Adipocyte (in vitro differentiated cells): ENCODE measurements around the gene CNNM2.
"Not testable (repeated sequence)": the region's sequence is repeated elsewhere in the genome, so short reads cannot be mapped to it uniquely, and the experiment has no call there.

Experiments used
- DNase-seq: peaks from one replicate; pipeline ENCODE4 v3.0.0-alpha.2; 2015; ENCODE audit warnings: low read depth
- H3K27me3 ChIP-seq: replicated peaks from 2 replicates; pipeline ENCODE4 v1.7.0; 2013; ENCODE audit warnings: mild to moderate bottlenecking, low read length, moderate library complexity; ENCODE audit not compliant: control insufficient read depth, insufficient read depth
- H3K36me3 ChIP-seq: 2 replicates; pipeline ENCODE4 v1.7.0; 2013; ENCODE audit warnings: low read length, mild to moderate bottlenecking, moderate library complexity; ENCODE audit not compliant: control insufficient read depth, insufficient read depth, severe bottlenecking
- H3K4me1 ChIP-seq: 2 replicates; pipeline ENCODE4 v1.7.0; 2013; ENCODE audit warnings: mild to moderate bottlenecking, low read length, moderate library complexity; ENCODE audit not compliant: control insufficient read depth, insufficient read depth
- H3K4me3 ChIP-seq: 2 replicates; pipeline ENCODE4 v1.7.0; 2013; ENCODE audit warnings: mild to moderate bottlenecking, low read length, moderate library complexity
- H3K9ac ChIP-seq: 2 replicates; pipeline ENCODE4 v1.7.0; 2013; ENCODE audit warnings: mild to moderate bottlenecking, low read length, moderate library complexity
- H3K9me3 ChIP-seq: 2 replicates; pipeline ENCODE4 v1.7.0; 2013; ENCODE audit warnings: mild to moderate bottlenecking, low read length, moderate library complexity; ENCODE audit not compliant: control insufficient read depth

Gene CNNM2

DNA sequence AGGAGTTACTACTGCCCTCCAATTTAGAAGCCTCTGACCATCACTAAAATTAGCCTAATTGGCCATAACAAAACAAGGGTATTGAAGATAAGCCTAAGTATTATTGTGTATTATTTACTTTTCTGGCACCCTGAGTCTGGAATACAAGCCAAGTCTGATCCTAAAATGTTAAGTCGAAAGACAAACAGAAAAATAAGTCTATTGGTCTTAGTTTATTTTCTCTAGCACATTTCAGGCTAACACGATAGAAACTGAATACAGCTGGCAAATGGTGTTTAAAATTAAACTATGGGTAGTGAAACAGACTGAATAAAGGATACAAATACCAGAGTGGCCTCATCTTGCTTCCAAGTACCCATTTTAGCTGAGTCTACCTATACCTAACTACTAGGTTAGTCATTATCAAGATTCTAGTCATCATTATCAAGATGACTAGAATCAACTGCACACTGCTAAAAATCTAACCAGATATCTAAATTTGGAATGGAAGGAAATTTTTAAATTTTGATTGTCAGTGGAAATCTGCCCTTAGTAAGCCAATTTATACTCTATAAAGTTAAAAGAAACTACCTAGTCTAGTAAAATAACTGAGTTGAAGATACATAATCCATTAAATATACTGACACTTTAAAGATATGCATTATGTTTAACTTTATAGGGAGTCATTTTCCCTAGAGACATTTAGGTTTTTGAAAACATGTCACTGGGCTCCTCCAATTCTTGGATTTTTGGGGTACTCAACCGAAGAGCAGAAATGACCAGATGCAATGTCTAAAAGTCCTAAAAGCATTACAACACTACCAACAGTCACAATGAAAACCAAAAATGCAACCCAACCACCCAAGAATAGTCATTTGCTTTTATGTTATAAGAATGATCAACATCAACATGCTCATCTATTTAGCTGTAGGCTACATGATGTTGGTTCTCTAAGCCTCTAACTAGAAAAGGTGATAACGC lies 194.1 kb downstream of the CNNM2 start:
- peak overlapping the region; percentile 62 for H3K9ac ChIP-seq
- H3K4me3 ChIP-seq: peak overlapping the region; percentile 63
- no peaks in the 10 kb centered on the region for H3K9me3 ChIP-seq
- H3K36me3 ChIP-seq: peaks cover 8% of the 10 kb centered on the region
- H3K4me1 ChIP-seq: peaks cover 44% of the 10 kb centered on the region
- no peak for DNase-seq
- no peaks in the 10 kb centered on the region for H3K27me3 ChIP-seq

DNA sequence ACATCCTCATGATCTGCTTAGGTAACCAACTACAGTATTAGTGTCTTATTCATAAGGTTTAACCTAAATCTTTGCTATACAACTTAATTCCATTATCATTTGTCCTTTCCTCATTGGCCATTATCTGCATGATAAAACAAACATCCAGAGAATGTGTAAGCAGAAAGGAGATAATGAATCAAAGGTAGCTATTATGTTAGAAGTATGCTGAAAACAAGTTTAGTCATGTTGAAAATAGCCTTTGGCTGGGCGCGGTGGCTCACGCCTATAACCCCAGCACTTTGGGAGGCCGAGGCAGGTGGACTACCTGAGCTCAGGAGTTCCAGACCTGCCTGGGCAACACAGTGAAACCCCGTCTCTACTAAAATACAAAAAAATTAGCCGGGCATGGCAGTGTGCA lies 196.8 kb downstream of the CNNM2 start:
- H3K9me3 ChIP-seq: no peaks in the 10 kb centered on the region

DNA sequence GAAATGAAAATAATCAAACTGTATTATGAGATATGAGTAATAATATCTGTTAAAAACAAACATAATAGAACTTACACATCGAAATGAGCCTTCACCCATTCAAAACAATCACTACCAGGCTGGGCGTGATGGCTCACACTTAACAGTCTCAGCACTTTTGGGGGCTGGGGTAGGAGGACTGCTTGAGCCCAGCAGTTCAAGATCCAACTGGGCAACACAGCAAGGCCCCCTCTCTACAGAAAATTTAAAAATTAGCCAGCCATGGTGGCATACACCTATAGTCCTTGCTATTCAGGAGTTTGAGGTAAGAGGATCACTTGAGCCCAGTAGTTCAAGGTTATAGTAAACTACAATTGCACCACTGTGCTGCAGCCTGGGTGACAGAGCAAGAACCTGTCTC lies 199.2 kb downstream of the CNNM2 start:
- Histone ChIP-seq H3K9me3 (no peaks in the 10 kb centered on the region), H3K9ac (no peak overlapping the region), H3K4me3 (no peak overlapping the region), H3K4me1 (peaks cover 42% of the 10 kb centered on the region), H3K27me3 (no peaks in the 10 kb centered on the region), H3K36me3 (peaks cover 14% of the 10 kb centered on the region)
- DNase-seq: no peak

More for the DNA sequence above, 196.8 kb downstream of the CNNM2 start:
- H3K4me1 ChIP-seq: peaks cover 42% of the 10 kb centered on the region
- H3K4me3 ChIP-seq: no peak overlapping the region
- H3K36me3 ChIP-seq: peaks cover 14% of the 10 kb centered on the region
- no peak overlapping the region for H3K9ac ChIP-seq
- no peaks in the 10 kb centered on the region for H3K27me3 ChIP-seq
- DNase-seq: no peak

DNA sequence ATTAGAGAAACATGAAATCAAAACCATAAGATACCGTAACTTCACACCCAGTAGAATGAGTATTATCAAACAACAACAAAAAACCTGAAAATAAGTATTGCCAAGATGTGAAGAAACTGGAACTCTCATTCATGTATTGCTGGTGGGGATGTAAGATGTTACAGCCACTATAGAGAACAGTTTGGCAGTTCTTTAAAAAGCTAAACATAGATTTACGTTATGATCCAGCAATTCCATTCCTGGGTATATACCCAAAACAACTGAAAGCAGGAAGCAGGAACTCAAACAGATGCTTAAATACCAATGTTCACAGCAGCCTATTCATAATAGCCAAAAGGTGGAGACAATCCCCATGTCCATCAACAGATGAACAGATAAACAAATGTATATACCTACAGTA lies 202.5 kb downstream of the CNNM2 start:
- peaks cover 50% of the 10 kb centered on the region for H3K4me1 ChIP-seq
- no peaks in the 10 kb centered on the region for H3K9me3 ChIP-seq
- H3K4me3 ChIP-seq: peak overlapping the region; percentile 36
- DNase-seq: no peak
- peaks cover 10% of the 10 kb centered on the region for H3K36me3 ChIP-seq
- H3K27me3 ChIP-seq: no peaks in the 10 kb centered on the region
- no peak overlapping the region for H3K9ac ChIP-seq

DNA sequence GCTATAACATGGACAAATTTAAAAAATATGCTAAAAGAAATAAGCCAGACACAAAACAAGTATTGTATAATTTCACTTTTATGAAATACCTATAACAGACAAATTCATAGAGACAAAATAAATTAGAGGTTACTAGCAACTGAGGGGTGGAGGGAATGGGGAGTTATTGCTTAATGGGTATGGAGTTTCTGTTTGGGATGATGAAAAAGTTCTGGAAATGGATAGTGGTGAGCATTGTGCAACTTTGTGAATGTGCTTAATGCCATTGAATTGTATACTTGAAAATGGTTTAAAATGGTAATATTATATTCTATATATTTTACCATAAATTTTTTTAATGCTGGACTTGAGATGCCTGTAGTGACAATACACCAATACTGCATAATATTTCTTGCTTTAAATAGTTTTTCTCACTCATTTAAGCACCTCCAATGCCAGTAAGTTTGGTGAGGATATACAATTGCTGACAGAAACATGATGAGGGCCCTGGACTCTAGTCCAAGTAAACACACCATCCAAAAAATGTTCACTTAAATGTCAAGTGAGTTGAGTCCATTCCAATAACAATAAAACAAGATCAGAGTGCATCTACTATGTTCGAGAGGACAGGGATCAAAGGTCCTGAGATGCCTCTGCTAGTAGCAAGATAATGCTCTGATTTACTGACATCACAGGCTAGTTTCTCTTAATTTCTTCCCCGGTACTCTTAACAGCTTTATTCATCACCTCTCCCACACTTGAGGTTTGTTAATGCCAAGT lies 203.1 kb downstream of the CNNM2 start:
- Histone ChIP-seq H3K9ac (peak overlapping the region; percentile 33), H3K36me3 (peaks cover 15% of the 10 kb centered on the region), H3K4me3 (peak overlapping the region; percentile 45), H3K9me3 (no peaks in the 10 kb centered on the region), H3K27me3 (no peaks in the 10 kb centered on the region), H3K4me1 (peaks cover 54% of the 10 kb centered on the region)
- peak; percentile 87 for DNase-seq

GRCh38 chr10:103123282-103124024 lies 205.4 kb downstream of the CNNM2 start:
- H3K4me1 ChIP-seq: peaks cover 54% of the 10 kb centered on the region
- no peaks in the 10 kb centered on the region for H3K9me3 ChIP-seq
- H3K36me3 ChIP-seq: peaks cover 21% of the 10 kb centered on the region
- DNase-seq: no peak
- peak overlapping the region; percentile 42 for H3K4me3 ChIP-seq
- H3K27me3 ChIP-seq: no peaks in the 10 kb centered on the region
- H3K9ac ChIP-seq: peak overlapping the region; percentile 32

- Histone ChIP-seq H3K4me1 (peaks cover 54% of the 10 kb centered on the region), H3K36me3 (peaks cover 18% of the 10 kb centered on the region), H3K4me3 (peak overlapping the region; percentile 42), H3K9me3 (no peaks in the 10 kb centered on the region), H3K9ac (no peak overlapping the region), H3K27me3 (no peaks in the 10 kb centered on the region)
- no peak for DNase-seq
These were observed 206.5 kb downstream of the CNNM2 start for GRCh38 chr10:103124420-103125096.

GRCh38 chr10:103125323-103126267 lies 207.5 kb downstream of the CNNM2 start:
- H3K36me3 ChIP-seq: peaks cover 18% of the 10 kb centered on the region

DNA sequence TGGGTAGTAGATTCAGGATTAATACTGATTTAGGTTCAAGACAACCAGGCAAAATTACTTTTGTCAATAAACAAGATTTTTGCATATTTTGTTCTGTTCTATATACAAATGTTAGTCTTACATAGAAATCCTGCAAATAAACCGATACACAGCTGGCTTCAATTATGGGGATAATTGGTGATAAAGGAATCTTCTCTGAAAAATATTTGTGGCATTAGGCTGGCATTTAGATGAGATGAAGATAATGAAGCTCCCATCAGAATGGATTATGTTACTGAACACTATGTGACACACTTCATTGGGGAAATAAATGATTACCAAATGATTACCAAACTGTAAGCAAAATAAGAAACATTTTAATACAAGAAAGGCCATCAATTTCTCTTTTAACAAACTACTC lies 209.1 kb downstream of the CNNM2 start:
- H3K27me3 ChIP-seq: no peaks in the 10 kb centered on the region
- peaks cover 31% of the 10 kb centered on the region for H3K4me1 ChIP-seq
- no peak overlapping the region for H3K9ac ChIP-seq
- peak; percentile 70 for DNase-seq
- H3K9me3 ChIP-seq: no peaks in the 10 kb centered on the region
- no peak overlapping the region for H3K4me3 ChIP-seq
- peaks cover 25% of the 10 kb centered on the region for H3K36me3 ChIP-seq

More at GRCh38 chr10:103125323-103126267, 207.5 kb downstream of the CNNM2 start:
- DNase-seq: no peak
- peaks cover 47% of the 10 kb centered on the region for H3K4me1 ChIP-seq
- no peak overlapping the region for H3K9ac ChIP-seq
- no peak overlapping the region for H3K4me3 ChIP-seq
- H3K27me3 ChIP-seq: no peaks in the 10 kb centered on the region
- H3K9me3 ChIP-seq: no peaks in the 10 kb centered on the region

GRCh38 chr10:103130180-103130579 lies 212.1 kb downstream of the CNNM2 start:
- peaks cover 46% of the 10 kb centered on the region for H3K36me3 ChIP-seq
- not testable (repeated sequence) for H3K4me1 ChIP-seq, H3K9ac ChIP-seq, DNase-seq, H3K27me3 ChIP-seq, H3K9me3 ChIP-seq, H3K4me3 ChIP-seq
